ENCODE results near the gene PPM1A.

Gene PPM1A

GRCh38 chr14:60226298-60226697 is 22.7 kb upstream of the PPM1A start:
- no peak for DNase-seq (ENCODE audit: low read depth)

- no peak for DNase-seq (ENCODE audit: low read depth)
These were observed 21.7 kb upstream of the PPM1A start for GRCh38 chr14:60227291-60227690.

DNA sequence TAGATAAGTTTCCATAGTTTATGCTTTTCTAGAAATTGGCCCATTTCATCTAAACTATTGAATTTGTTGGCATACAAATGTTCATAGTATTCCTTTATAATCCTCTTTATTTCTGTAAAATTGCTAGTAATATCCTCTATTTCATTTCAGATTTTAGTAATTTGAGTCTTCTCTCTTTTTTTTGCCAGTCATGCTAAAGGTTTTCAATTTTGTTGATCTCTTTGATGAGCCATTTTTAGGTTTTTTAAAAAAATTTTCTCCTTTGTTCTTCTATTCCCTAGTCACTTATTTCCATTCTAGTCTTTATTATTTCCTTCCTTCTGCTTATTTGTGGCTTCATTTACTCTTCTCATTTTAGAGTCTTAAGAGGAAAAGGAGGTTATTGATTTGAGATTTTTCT is 19.4 kb upstream of the PPM1A start:
- DNase-seq (ENCODE audit: low read depth): no peak

- no peak for DNase-seq (ENCODE audit: low read depth)
These were observed 16.8 kb upstream of the PPM1A start for GRCh38 chr14:60232185-60232584.

GRCh38 chr14:60233251-60233650 is 15.8 kb upstream of the PPM1A start:
- DNase-seq (ENCODE audit: low read depth): no peak

DNA sequence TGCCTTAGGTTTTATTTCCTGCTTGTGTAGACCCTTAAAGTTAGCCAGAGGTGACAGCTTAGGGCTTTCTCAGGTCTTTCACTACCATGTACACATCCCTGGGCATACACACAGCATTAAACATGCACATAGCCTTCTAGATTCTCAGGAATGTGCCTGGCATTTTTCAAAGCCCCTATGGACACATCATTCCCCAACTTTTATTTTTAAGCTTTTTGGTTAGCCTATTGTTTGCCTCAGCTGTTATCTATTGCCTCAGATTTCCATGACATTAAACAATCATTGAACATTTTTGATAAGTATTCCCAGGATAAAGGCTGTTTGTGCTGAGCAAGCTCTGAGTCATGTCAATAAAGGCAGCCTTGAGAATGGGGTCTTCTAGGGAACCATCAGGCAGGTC is 15.1 kb upstream of the PPM1A start:
- DNase-seq (ENCODE audit: low read depth): no peak

DNA sequence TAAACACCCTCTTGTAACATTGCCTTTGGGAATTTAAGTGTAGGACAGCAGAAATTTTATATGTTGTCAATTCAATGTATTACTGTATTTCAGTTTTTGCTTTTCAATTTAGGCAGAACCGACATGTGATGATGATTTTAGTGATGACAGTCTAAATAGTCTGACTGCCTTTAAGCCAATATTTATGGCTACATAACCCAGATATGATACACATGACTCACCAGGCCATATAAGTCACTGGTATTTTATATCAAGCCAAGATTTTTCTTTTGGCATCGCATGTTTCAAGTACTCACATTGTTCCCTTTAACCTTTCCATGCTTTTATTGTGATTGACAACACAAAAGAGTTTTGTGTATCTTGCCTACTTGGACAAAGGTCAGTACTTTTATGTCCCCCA is 13.6 kb upstream of the PPM1A start:
- DNase-seq (ENCODE audit: low read depth): no peak

DNA sequence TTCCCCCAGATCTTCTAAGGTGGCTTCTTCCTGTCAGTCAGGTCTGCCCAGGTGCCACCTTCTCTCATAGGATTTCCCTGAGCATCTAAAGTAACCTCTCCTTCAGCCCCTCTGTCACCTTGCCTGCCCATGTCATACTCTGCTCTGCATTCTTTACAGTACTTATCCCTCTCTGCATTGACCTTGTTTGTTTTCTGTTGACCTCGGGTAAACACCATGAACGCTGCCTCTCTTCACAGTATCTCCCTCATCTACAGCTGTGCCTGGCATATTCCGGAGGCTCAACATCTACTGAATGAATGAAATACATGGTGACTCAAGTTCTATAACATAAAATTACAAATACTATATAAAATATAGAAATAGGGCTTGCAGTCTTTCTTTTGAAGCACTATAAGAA is 10.1 kb upstream of the PPM1A start:
- DNase-seq (ENCODE audit: low read depth): no peak

- no peak for DNase-seq (ENCODE audit: low read depth)
These were observed 8.7 kb upstream of the PPM1A start for GRCh38 chr14:60240139-60240856.

DNA sequence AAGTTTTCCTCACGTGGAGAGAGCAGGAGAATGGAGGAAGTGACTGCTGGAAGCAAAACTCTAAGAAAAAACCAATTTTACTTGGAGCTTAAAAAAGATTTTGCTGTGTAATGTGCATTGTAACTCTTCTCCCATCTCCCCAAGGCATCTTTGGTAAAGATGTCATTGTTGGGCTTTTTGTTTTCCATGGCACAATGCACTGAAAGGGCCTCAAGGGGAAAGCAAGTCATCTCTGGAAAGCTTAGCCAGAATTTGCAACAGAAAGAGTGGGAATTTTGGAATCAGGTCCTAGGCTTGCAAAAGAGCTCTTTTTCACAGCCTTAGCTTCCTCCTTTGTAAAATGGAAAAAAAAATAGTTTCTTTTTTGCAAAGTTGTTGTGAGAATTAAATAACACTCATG is 7.9 kb upstream of the PPM1A start:
- no peak for DNase-seq (ENCODE audit: low read depth)

- DNase-seq (ENCODE audit: low read depth): no peak
These were observed 6.6 kb upstream of the PPM1A start for GRCh38 chr14:60242429-60242828.

DNA sequence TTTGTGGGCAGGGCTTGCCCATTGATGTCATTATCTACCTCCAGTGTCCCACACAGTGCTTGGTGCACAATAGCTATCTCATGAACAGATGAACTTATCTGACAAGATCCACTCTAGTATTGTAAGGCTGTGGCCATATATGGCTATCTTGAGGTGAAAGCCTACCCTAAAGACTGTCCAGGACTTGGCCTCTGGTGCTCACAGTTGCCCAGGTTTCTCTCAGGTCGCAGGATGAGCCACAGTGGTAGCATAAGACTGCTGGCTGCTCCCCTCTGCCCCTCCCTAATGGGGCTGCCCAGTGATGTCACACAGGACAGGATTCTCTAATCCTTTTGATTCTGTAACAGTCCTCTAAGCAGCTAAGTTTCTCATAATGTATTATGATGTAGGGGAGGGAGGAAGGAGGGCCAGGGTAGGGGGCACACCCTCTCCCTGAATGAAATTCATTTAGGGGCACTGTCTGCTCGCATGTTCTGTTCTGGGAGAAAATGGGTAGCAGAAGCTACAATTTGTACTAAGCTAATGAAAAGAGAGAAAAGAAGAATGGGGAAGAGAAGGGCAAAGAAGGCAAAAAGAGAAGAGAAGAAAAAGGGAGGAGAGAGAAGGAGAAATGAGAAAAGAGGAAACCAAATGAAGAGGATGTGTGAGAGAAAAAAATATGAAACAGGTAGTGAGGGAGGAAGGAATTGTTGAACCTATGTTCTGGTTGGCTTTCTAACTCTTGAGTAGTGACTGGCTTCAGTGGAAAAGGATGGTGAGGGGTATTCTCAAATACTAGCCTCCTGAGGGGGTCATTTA is 3.4 kb upstream of the PPM1A start:
- no peak for DNase-seq (ENCODE audit: low read depth)

- peak; percentile 68 for DNase-seq (ENCODE audit: low read depth)
These were observed 876 bp upstream of the PPM1A start for GRCh38 chr14:60247994-60248696.

GRCh38 chr14:60249321-60250256 is 568 bp downstream of the PPM1A start:
- peak; percentile 43 for DNase-seq (ENCODE audit: low read depth)

- no peak for DNase-seq (ENCODE audit: low read depth)
These were observed 1.4 kb downstream of the PPM1A start for GRCh38 chr14:60250257-60251035.

- no peak for DNase-seq (ENCODE audit: low read depth)
These were observed 2.9 kb downstream of the PPM1A start for GRCh38 chr14:60251877-60252276.

- no peak for DNase-seq (ENCODE audit: low read depth)
These were observed 3.6 kb downstream of the PPM1A start for GRCh38 chr14:60252630-60253029.

- DNase-seq (ENCODE audit: low read depth): no peak
These were observed 4.6 kb downstream of the PPM1A start for GRCh38 chr14:60253649-60254048.

DNA sequence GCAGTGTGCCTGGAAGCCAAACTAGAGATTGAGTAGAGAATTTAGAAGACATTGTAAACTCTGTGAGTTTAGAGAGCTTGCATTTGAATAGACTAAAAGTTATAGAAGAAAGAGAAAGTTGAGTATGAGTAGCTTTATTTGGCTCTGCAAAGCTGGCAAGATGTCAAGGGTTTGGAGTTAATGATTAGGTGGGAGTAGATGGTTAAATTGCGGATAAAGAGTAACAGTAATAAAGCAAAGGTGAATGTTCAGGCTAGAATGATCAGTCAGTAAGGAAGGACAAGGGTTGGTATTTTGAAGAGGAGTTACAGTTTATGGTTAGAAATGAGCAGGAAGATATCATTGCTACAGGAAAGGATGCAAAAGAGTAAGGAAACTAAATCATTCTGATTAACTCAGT is 5.2 kb downstream of the PPM1A start:
- no peak for DNase-seq (ENCODE audit: low read depth)

DNA sequence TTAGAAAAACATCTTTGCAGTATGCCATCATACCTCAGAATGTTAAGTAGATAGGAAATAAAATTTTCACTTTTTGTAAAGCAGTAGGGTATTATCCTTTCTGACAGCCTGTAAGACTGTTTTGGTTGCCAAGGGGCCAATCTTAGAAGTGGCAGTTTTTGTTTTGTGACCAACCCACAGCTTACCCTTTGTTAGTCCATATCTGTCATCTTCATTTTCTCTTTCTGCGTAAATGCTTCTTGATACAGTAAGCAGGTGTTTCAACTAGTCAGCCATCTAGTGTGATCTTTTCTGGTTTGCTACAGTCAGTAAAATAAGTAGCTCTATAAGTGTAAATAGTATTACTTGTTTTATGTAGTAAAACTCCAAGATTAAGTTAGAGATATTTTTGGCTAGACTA is 8.8 kb downstream of the PPM1A start:
- DNase-seq (ENCODE audit: low read depth): no peak

GRCh38 chr14:60265163-60265562 is 16.1 kb downstream of the PPM1A start:
- DNase-seq (ENCODE audit: low read depth): no peak
